ENCODE results near the gene UBE2L3.
"Not testable (repeated sequence)": the region's sequence is repeated elsewhere in the genome, so short reads cannot be mapped to it uniquely, and the experiment has no call there.

The UBE2L3 gene

GRCh38 chr22:21632237-21632895 lies 64.9 kb downstream of the UBE2L3 start, which contains the start of gene CCDC116:
Gene CCDC116 (plus strand): TSS chr22:21632760. CDS start chr22:21633182, 422 bp downstream.
- in situ Hi-C loops (cut with MboI; ENCODE audit: low sequenced_read_pairs), result no loop called here
- Histone ChIP-seq H3K4me3 (no peak within 1 kb of the TSS), H3K9me3 (no peaks in the 10 kb centered on the region), H3K4me1 (peaks cover 17% of the 10 kb centered on the region), H3K27me3 (ENCODE audit: low read depth) (no peaks in the 10 kb centered on the region), H3K36me3 (replicated peaks) (peaks cover 21% of the 10 kb centered on the region)
- peak; percentile 50 to 85 for DNase-seq (ENCODE audit: low spot score in 2 of 2)

DNA sequence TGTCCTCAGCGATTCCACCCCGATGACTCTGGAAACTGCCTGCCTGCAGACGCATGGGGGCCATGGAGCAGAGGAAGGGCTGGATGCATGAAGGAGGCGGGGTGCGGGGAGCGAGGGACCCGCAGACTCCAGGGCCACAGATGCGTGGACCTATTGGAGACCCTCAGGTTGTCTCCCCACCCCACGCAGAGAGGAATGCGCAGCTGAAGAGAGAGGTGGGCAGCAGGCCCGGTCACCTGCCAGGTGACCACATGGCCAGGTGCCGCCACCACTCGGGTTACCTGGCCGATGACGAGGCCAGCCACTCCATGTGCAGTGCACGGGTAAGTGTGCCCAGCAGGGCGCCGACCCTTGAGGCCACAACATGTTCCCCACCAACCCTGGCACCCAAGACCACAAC lies 65.4 kb downstream of the UBE2L3 start:
- Histone ChIP-seq H3K36me3 (replicated peaks) (peaks cover 16% of the 10 kb centered on the region), H3K27me3 (ENCODE audit: low read depth) (no peaks in the 10 kb centered on the region), H3K9me3 (no peaks in the 10 kb centered on the region), H3K4me1 (peaks cover 14% of the 10 kb centered on the region), H3K4me3 (no peak overlapping the region)
- in situ Hi-C loops (cut with MboI; ENCODE audit: low sequenced_read_pairs), result no loop called here
- DNase-seq (ENCODE audit: low spot score in 2 of 2), result no peak

DNA sequence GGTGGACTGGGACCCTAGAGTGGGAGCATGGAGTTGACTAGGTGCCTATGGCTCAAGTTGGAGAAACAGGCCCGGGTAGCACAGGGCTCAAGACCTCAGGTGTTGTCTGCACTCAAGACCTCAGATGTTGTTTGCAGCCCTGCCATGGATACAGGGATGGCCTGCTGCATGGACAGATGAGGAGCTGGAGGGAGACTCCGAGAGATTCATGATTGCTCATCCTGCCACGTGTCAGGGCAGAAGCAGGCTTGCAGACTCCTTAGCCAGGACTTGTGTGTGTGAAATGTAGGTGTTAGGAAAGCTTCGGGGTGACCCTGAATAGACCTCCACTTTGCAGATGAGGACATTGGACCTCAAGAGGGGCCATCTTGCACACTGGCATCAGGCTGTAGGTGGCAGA lies 66.0 kb downstream of the UBE2L3 start:
- Histone ChIP-seq H3K27me3 (ENCODE audit: low read depth) (no peaks in the 10 kb centered on the region), H3K4me1 (peaks cover 8% of the 10 kb centered on the region), H3K4me3 (no peak overlapping the region), H3K36me3 (replicated peaks) (peaks cover 10% of the 10 kb centered on the region), H3K9me3 (no peaks in the 10 kb centered on the region)
- DNase-seq (ENCODE audit: low spot score in 2 of 2), result no peak
- in situ Hi-C loops (cut with MboI; ENCODE audit: low sequenced_read_pairs), result no loop called here

GRCh38 chr22:21634081-21634480 lies 66.6 kb downstream of the UBE2L3 start:
- in situ Hi-C loops (cut with MboI; ENCODE audit: low sequenced_read_pairs), result no loop called here
- no peak for DNase-seq (ENCODE audit: low spot score in 2 of 2)
- H3K4me1 ChIP-seq, result peaks cover 3% of the 10 kb centered on the region

DNA sequence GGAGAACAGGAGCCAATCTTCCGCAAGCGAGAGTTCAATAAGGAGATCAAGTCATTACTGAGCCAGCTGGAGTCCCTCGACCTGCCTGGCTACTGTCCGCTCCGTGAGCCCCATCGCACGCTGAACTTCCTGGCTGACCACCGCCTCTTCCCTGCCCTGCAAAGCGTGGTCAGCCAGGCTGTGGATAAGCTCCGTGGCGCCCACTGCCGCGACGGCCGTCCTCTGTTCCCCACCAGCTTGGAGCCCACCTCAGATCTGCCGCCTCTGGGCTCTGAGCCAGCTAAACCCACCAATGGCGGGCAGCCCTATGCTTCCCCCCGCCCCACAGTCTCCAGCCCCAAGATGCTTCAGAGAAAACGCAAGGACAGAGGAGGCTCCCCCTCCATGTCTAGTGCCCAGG lies 67.3 kb downstream of the UBE2L3 start:
- Histone ChIP-seq H3K4me3 (no peak overlapping the region), H3K27me3 (ENCODE audit: low read depth) (no peaks in the 10 kb centered on the region), H3K36me3 (replicated peaks) (no peaks in the 10 kb centered on the region), H3K9me3 (no peaks in the 10 kb centered on the region), H3K4me1 (peaks cover 3% of the 10 kb centered on the region; the same call in 1 of the 2 replicates)
- in situ Hi-C loops (cut with MboI; ENCODE audit: low sequenced_read_pairs), result no loop called here
- no peak for DNase-seq (ENCODE audit: low spot score in 2 of 2)

More at GRCh38 chr22:21634081-21634480, 66.6 kb downstream of the UBE2L3 start:
- no peaks in the 10 kb centered on the region for H3K9me3 ChIP-seq
- peaks cover 7% of the 10 kb centered on the region; the same call in 1 of the 2 replicates for H3K36me3 ChIP-seq (replicated peaks)
- no peaks in the 10 kb centered on the region for H3K27me3 ChIP-seq (ENCODE audit: low read depth)
- H3K4me3 ChIP-seq, result no peak overlapping the region

GRCh38 chr22:21635771-21636510 lies 68.4 kb downstream of the UBE2L3 start:
- Histone ChIP-seq H3K4me3 (no peak overlapping the region), H3K4me1 (no peaks in the 10 kb centered on the region), H3K27me3 (ENCODE audit: low read depth) (no peaks in the 10 kb centered on the region), H3K36me3 (replicated peaks) (no peaks in the 10 kb centered on the region), H3K9me3 (no peaks in the 10 kb centered on the region)
- in situ Hi-C loops (cut with MboI; ENCODE audit: low sequenced_read_pairs), result no loop called here
- DNase-seq (ENCODE audit: low spot score in 2 of 2), result no peak

DNA sequence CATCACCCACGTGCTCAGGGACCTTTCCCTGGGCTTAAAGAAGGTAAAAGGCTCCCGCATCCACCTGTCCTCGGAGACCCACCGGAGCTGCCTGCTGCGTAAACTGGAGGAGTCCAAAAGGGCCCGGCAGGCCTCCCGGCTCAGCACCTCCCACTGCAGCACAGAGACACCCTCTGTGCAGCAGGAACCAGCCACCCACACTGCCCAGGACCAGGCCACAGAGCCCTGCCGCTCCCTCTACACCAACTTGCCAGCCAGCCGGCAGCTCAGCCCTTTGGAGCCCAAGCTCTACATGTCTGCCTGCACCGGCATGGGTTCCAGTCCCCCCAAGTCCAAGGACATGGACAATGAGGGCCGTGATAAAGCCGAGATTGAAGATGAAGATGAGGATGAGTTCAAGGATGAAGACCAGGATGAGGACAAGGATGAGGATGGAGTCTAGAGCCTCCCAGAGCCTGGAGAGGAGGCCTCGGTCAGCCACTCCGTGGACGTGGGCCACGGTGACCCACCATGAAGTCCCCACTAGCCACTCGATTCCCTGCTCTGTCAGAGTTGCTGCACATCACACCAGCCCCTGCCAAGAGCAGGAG lies 69.2 kb downstream of the UBE2L3 start:
- no peaks in the 10 kb centered on the region for H3K9me3 ChIP-seq
- in situ Hi-C loops (cut with MboI; ENCODE audit: low sequenced_read_pairs), result no loop called here
- DNase-seq (ENCODE audit: low spot score in 2 of 2), result no peak
- peaks cover 7% of the 10 kb centered on the region for H3K4me1 ChIP-seq
- H3K4me3 ChIP-seq, result no peak overlapping the region
- H3K27me3 ChIP-seq (ENCODE audit: low read depth), result no peaks in the 10 kb centered on the region
- H3K36me3 ChIP-seq (replicated peaks), result no peaks in the 10 kb centered on the region

- H3K36me3 ChIP-seq (replicated peaks); H3K9me3 ChIP-seq; H3K4me1 ChIP-seq; in situ Hi-C loops (cut with MboI; ENCODE audit: low sequenced_read_pairs); H3K4me3 ChIP-seq; DNase-seq (ENCODE audit: low spot score in 2 of 2); H3K27me3 ChIP-seq (ENCODE audit: low read depth): not testable (repeated sequence)
Measured at GRCh38 chr22:21637450-21637849, 69.9 kb downstream of the UBE2L3 start.

DNA sequence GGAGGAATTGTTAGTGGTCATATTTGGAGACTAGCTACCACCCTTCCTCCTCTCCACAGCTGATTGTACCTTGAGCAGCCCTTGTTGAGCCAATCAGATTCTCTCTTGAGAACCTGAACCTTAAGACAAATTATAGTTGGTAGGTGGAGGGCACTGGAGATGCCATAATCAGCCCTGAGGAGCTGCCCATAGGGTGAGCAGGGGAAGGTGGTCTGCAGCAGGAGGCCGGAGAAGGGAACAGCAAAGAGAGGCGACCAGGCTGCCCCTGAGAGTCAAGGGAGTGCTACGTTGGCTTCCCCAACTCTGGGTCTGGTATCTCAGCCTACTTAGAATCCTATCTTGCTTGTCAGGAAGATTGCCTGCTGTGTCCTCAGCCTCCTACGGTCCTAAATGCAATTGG lies 71.8 kb downstream of the UBE2L3 start:
- Histone ChIP-seq H3K4me1 (peaks cover 9% of the 10 kb centered on the region), H3K9me3 (no peaks in the 10 kb centered on the region), H3K27me3 (ENCODE audit: low read depth) (no peaks in the 10 kb centered on the region), H3K36me3 (replicated peaks) (peaks cover 13% of the 10 kb centered on the region), H3K4me3 (no peak overlapping the region)
- in situ Hi-C loops (cut with MboI; ENCODE audit: low sequenced_read_pairs), result no loop called here
- DNase-seq (ENCODE audit: low spot score in 2 of 2), result no peak

DNA sequence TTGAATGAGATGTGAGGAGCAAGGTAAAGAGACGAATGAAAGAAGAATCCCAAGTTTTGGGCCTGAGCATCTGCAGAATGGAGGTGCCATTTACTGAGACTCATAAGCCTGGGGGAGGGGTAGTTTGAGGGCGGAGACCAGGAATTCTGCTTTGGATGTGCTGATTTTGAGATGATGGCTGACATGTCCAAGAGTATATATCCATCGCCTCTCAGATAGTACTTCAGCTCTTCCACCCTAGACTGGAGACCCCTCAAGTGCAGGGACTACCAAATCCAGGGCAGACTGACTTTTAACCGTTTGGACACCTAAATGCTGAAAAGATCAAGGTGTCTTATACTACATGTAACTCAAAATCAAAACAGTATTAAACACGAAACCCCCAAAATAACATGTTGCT lies 73.3 kb downstream of the UBE2L3 start:
- in situ Hi-C loops (cut with MboI; ENCODE audit: low sequenced_read_pairs), result no loop called here
- H3K9me3 ChIP-seq, result no peaks in the 10 kb centered on the region
- no peaks in the 10 kb centered on the region for H3K27me3 ChIP-seq (ENCODE audit: low read depth)
- peaks cover 21% of the 10 kb centered on the region for H3K36me3 ChIP-seq (replicated peaks)
- peaks cover 9% of the 10 kb centered on the region for H3K4me1 ChIP-seq
- DNase-seq (ENCODE audit: low spot score in 2 of 2), result no peak
- H3K4me3 ChIP-seq, result no peak overlapping the region

DNA sequence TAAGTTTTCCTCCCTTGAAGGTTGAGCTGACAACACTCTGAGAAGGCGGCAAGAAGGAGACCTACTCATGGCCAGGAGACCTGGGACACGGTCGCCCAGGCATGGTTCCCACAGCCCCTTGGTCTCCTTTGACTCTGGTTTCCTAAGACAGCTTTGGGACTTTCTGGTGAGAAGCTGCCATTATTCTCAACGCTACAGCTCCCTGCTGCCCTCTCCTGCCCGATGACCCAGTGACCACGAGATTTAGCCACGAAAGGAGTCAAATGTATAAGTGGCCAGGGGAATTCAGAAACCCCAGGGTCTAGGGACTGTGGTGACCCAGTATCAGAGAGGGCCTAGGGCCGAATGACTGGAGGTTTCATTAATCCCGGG lies 73.9 kb downstream of the UBE2L3 start:
- in situ Hi-C loops (cut with MboI; ENCODE audit: low sequenced_read_pairs), result no loop called here
- Histone ChIP-seq H3K27me3 (ENCODE audit: low read depth) (no peaks in the 10 kb centered on the region), H3K4me3 (peak overlapping the region; percentile 75), H3K9me3 (no peaks in the 10 kb centered on the region), H3K4me1 (peaks cover 10% of the 10 kb centered on the region), H3K36me3 (replicated peaks) (peaks cover 25% of the 10 kb centered on the region)
- peak; percentile 28 to 60 for DNase-seq (ENCODE audit: low spot score in 2 of 2)

DNA sequence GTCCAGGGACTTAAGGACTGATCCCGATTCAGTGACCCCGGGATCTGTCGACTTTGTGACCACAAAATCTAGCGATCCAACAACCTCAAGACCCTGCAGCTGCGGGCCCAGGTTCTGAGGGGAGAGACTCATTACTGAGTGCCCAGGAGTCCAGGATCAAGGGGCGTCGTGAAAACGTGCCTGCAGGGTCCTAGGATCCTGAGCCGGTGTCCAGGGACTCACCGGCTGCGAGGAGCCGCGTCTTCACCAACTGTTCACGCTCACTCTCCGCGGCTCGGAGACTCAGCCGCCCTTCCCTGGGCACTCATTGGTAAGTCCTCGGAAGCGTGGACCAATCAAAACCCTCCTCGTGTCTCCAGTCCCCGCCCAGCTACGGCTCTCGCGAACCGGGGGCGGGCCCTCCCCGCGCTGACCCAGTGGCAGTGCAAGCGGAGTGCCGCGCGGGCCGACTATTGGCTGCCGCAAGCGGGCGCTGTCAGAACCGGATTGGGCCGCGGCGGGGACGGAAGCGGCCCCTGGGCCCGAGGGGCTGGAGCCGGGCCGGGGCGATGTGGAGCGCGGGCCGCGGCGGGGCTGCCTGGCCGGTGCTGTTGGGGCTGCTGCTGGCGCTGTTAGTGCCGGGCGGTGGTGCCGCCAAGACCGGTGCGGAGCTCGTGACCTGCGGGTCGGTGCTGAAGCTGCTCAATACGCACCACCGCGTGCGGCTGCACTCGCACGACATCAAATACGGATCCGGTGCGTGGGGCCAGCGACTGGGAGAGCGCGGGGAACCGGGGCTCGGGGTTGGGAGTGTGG lies 74.5 kb downstream of the UBE2L3 start, which contains the start of gene SDF2L1:
Gene SDF2L1 (plus strand): TSS at position 514 of the 795 bp plus-strand sequence. CDS start 35 bp downstream, at position 549.
- Histone ChIP-seq H3K36me3 (replicated peaks) (peaks cover 31% of the 10 kb centered on the region), H3K4me1 (peaks cover 11% of the 10 kb centered on the region), H3K9me3 (no peaks in the 10 kb centered on the region), H3K27me3 (ENCODE audit: low read depth) (no peaks in the 10 kb centered on the region), H3K4me3 (peak within 1 kb of the TSS; percentile 75)
- DNase-seq (ENCODE audit: low spot score in 2 of 2), result peak; percentile 99
- in situ Hi-C loops (cut with MboI; ENCODE audit: low sequenced_read_pairs), result no loop called here

DNA sequence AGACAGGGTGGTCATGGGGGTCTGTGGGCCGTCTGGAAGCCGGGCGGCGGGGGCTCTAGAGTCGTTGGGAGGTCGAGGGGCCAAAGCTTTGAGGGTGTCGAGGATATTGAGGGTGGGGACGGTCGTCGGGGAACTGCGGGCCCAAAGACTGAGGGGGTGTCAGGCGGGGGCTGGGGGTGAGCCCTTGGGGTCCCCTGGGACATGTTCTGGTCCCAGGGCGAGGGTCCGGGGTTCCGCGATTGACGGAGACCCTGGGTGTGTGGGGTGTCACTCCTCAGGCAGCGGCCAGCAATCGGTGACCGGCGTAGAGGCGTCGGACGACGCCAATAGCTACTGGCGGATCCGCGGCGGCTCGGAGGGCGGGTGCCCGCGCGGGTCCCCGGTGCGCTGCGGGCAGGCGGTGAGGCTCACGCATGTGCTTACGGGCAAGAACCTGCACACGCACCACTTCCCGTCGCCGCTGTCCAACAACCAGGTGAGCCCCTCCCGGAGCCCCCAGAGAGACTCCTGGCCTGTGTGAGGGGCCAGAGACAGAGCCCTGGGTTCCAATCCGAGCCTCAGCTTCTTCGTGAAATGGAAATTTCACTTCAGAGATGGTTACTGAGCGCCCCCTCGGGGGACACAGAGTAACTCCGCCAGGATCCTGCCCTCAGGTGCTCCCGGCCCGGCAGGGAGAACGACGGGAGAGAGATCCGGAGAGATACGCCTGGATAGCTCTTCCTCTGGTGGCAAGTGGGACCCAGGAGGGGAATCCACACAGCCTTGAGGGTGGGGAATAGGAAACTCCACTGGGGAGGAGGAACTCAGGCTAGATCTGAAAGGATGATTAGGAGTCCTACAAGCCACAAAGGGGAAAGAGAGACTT lies 75.3 kb downstream of the UBE2L3 start:
- no peaks in the 10 kb centered on the region for H3K9me3 ChIP-seq
- peaks cover 11% of the 10 kb centered on the region for H3K4me1 ChIP-seq
- no peaks in the 10 kb centered on the region for H3K27me3 ChIP-seq (ENCODE audit: low read depth)
- peaks cover 34% of the 10 kb centered on the region for H3K36me3 ChIP-seq (replicated peaks)
- peak overlapping the region; percentile 75 for H3K4me3 ChIP-seq
- DNase-seq (ENCODE audit: low spot score in 2 of 2), result peak; percentile 77 to 85
- in situ Hi-C loops (cut with MboI; ENCODE audit: low sequenced_read_pairs), result no loop called here

All from HAP-1 (cell line).